Superior temporal gyrus (tissue), 1 donor: Measurements from ENCODE around the gene PHF2.

Experiments
- DNase-seq: peaks from one replicate; pipeline ENCODE4 v3.0.0-alpha.2; 2016; ENCODE audit errors: extremely low spot score

PHF2 gene

GRCh38 chr9:93652604-93653592 is 76.5 kb downstream of the PHF2 start:
- DNase-seq: no peak

GRCh38 chr9:93653760-93654159 is 77.4 kb downstream of the PHF2 start:
- no peak for DNase-seq

GRCh38 chr9:93654351-93654961 is 78.1 kb downstream of the PHF2 start:
- no peak for DNase-seq

GRCh38 chr9:93655621-93656425 is 79.4 kb downstream of the PHF2 start:
- no peak for DNase-seq

GRCh38 chr9:93656426-93657239 is 80.2 kb downstream of the PHF2 start:
- DNase-seq: no peak

GRCh38 chr9:93657331-93658111 is 81.1 kb downstream of the PHF2 start:
- no peak for DNase-seq

- DNase-seq: no peak
These were observed 82.0 kb downstream of the PHF2 start for GRCh38 chr9:93658184-93658925.

- DNase-seq: no peak
These were observed 82.9 kb downstream of the PHF2 start for GRCh38 chr9:93659044-93659836.

- no peak for DNase-seq
These were observed 83.4 kb downstream of the PHF2 start for GRCh38 chr9:93659837-93660177.

GRCh38 chr9:93660352-93661046 is 84.1 kb downstream of the PHF2 start:
- no peak for DNase-seq

GRCh38 chr9:93661591-93661990 is 85.2 kb downstream of the PHF2 start:
- DNase-seq: no peak

GRCh38 chr9:93662016-93662638 is 85.7 kb downstream of the PHF2 start:
- no peak for DNase-seq

- DNase-seq: no peak
These were observed 86.7 kb downstream of the PHF2 start for GRCh38 chr9:93662952-93663572.

GRCh38 chr9:93663877-93664548 is 87.6 kb downstream of the PHF2 start:
- DNase-seq: no peak

- no peak for DNase-seq
These were observed 88.3 kb downstream of the PHF2 start for GRCh38 chr9:93664549-93665120.

- DNase-seq: no peak
These were observed 88.8 kb downstream of the PHF2 start for GRCh38 chr9:93665128-93665636.
